GM12878 (cell line): ENCODE data around the gene FIBCD1. TPM values are rescaled to one million over a fixed set of nuclear protein-coding genes. Genes with fewer than 3 reads are reported as not detected.
A peak's percentile ranks its signal among the peaks of the same experiment; 100 is the strongest.

Experiments used
- ATAC-seq: fragments of 200-7000 bp; cut with Tn5 transposase; 3 replicates; pipeline ENCODE4 v1.9.1; 2020; ENCODE audit warnings: mild to moderate bottlenecking, moderate library complexity
- BruUV-seq: library from RNA; stranded (reverse); fragments of 400-500 nt; replicated peaks from 2 replicates; lab custom pipeline; 2021; lab: Mats Ljungman, UMichigan
- CTCF ChIA-PET: fragments of 300-600 bp; sonication (Branson Sonifier 250); formaldehyde crosslinking; extraction: SDS; loops from one replicate; lab custom pipeline; 2021; ENCODE audit warnings: inconsistent platforms; lab: Yijun Ruan, JAX
- POLR2A ChIA-PET: fragments of 350-600 bp; formaldehyde crosslinking; extraction: SDS; loops from one replicate; lab custom pipeline; 2021; ENCODE audit warnings: inconsistent platforms; lab: Charles Lee
- RAD21 ChIA-PET: fragments of 300-600 bp; sonication (Branson Sonifier 250); formaldehyde crosslinking; loops from one replicate; lab custom pipeline; 2023; ENCODE audit warnings: antibody characterized with exemption; ENCODE audit not compliant: unreplicated experiment; lab: Charles Lee
- SMC1A ChIA-PET: fragments of 300-600 bp; sonication (Branson Sonifier 250); formaldehyde crosslinking; loops from one replicate; lab custom pipeline; 2023; ENCODE audit not compliant: unreplicated experiment, uncharacterized antibody; lab: Charles Lee
- DNase-seq: peaks from one replicate; pipeline ENCODE4 v3.0.0-alpha.2; 2011; ENCODE audit warnings: low read depth, low spot score
- FAIRE-seq: peaks from 3 replicates; lab custom pipeline; 2011; peaks lifted over from hg19 to GRCh38; lab: Jason Lieb, UNC
- H2AFZ ChIP-seq: 2 replicates; pipeline ENCODE4 v1.6.0; 2011; ENCODE audit warnings: low read depth, low read length, control low read depth; ENCODE audit not compliant: control insufficient read depth
- H3K27ac ChIP-seq: 2 replicates; pipeline ENCODE4 v1.5.1; 2011; ENCODE audit warnings: control low read depth; ENCODE audit not compliant: control insufficient read depth, insufficient read depth
- H3K27me3 ChIP-seq, 2 experiments: replicated peaks in 1 of 2; 2 replicates each; pipeline versions ENCODE4 v1.6.0 to v1.6.1; 2011; ENCODE audit warnings: low read length in 1 of 2; ENCODE audit not compliant: control insufficient read depth in 2 of 2, insufficient read depth in 2 of 2
- H3K36me3 ChIP-seq, 2 experiments: 2 replicates each; pipeline ENCODE4 v1.5.1; 2011; ENCODE audit warnings: low read length in 1 of 2; ENCODE audit not compliant: control insufficient read depth in 2 of 2, insufficient read depth in 2 of 2
- H3K4me1 ChIP-seq: 2 replicates; pipeline ENCODE4 v1.6.1; 2011; ENCODE audit warnings: mild to moderate bottlenecking, low read length, moderate library complexity, mixed read lengths; ENCODE audit not compliant: control insufficient read depth, insufficient read depth
- H3K4me2 ChIP-seq: 2 replicates; pipeline ENCODE4 v1.6.0; 2011; ENCODE audit warnings: control low read depth; ENCODE audit not compliant: control insufficient read depth, insufficient read depth
- H3K4me3 ChIP-seq: fragments of 200-600 bp; sonication (generic); 2 replicates; pipeline ENCODE4 v1.5.1; 2016
- H3K79me2 ChIP-seq: 2 replicates; pipeline ENCODE4 v1.6.0; 2011; ENCODE audit warnings: low read length; ENCODE audit not compliant: control insufficient read depth, insufficient read depth
- H3K9ac ChIP-seq: 2 replicates; pipeline ENCODE4 v1.8.0; 2011; ENCODE audit warnings: low read length, control low read depth, mixed read lengths; ENCODE audit not compliant: control insufficient read depth, insufficient read depth
- H3K9me3 ChIP-seq: replicated peaks from 3 replicates; pipeline ENCODE4 v1.5.1; 2011; ENCODE audit warnings: mild to moderate bottlenecking, low read length; ENCODE audit not compliant: control insufficient read depth, insufficient read depth
- H4K20me1 ChIP-seq: 2 replicates; pipeline ENCODE4 v1.6.0; 2011; ENCODE audit not compliant: control insufficient read depth, insufficient read depth
- CHD1 ChIP-seq: IDR thresholded peaks from 2 replicates; pipeline ENCODE4 v1.6.1; 2012; ENCODE audit warnings: low read depth, low read length, improper control_type of control experiment
- ETV6 ChIP-seq, 2 experiments: fragments of 450-650 bp in 1 of 2; IDR thresholded peaks in 1 of 2; conservative IDR thresholded peaks in 1 of 2; 2 replicates each; pipeline ENCODE4 v1.6.1; 2014; ENCODE audit warnings: antibody characterized with exemption in 1 of 2, borderline replicate concordance in 1 of 2, low read depth in 1 of 2, mild to moderate bottlenecking in 1 of 2, moderate library complexity in 1 of 2
- NR2F1 ChIP-seq: fragments of 450-650 bp; conservative IDR thresholded peaks from 2 replicates; pipeline ENCODE4 v1.6.1; 2017; ENCODE audit warnings: mild to moderate bottlenecking
- RAD21 ChIP-seq: IDR thresholded peaks from 2 replicates; pipeline ENCODE4 v1.6.1; 2011; ENCODE audit warnings: mild to moderate bottlenecking, low read depth, low read length, moderate library complexity; ENCODE audit not compliant: insufficient read depth
- WGBS: methylation state at CpG from one replicate; pipeline ENCODE4 v1.1.6; 2016; ENCODE audit warnings: low lambda C conversion rate; ENCODE audit not compliant: insufficient replicate concordance, insufficient coverage; ENCODE audit errors: missing lambda C conversion rate; 5-methylcytosine and 5-hydroxymethylcytosine counted together
- in situ Hi-C: fragments of 300-500 bp; cut with MboI; formaldehyde crosslinking; loops from 9 replicates; pipeline ENCODE4 v1.14.3; 2018; ENCODE audit warnings: mixed read lengths
- intact Hi-C: fragments of 100-400 bp; cut with micrococcal nuclease; formaldehyde crosslinking; loops from one replicate; pipeline ENCODE4 v1.14.2; 2022; ENCODE audit not compliant: unreplicated experiment
- polyA plus RNA-seq, 11 experiments: library from polyadenylated mRNA; depleted of rRNA in 4 of 11; unstranded in 6 of 11; stranded (reverse) in 5 of 11; fragments of >200 nt; fragmentation: Nextera tagmentation in 4 of 11; fragmentation: Illumina TruSeq in 1 of 11; extraction: Ambion mirVana in 4 of 11; extraction: Trizol in 1 of 11; gene quantifications; 1 replicate in 1 of 11; 2 replicates in 10 of 11; pipeline versions ENCODE4 v1.2.1 to v1.2.3, GENCODE V29; 2011 to 2016; ENCODE audit warnings: inconsistent platforms in 2 of 11, missing spikeins in 2 of 11, low read depth in 1 of 11
- total RNA-seq, 4 experiments: library from RNA; depleted of rRNA in 3 of 4; stranded (reverse); fragments of >200 nt in 3 of 4; fragmentation: Illumina TruSeq in 1 of 4; extraction: Trizol in 1 of 4; gene quantifications; 2 replicates each; pipeline versions ENCODE4 v1.2.1 to v1.2.3, GENCODE V29; 2013 to 2021
- TF ChIP-seq, protein P1 (sequence below): fragments of 450-650 bp; IDR thresholded peaks from 2 replicates; pipeline ENCODE4 v1.6.1; 2017; ENCODE audit warnings: mild to moderate bottlenecking, moderate library complexity

FIBCD1 gene
- total and polyA plus RNA-seq, 10 of the 15 experiments (the other 5 are each of a cell fraction or from before 2014, with no cell fraction given) = 0.04 to 0.95 (median 0.25) TPM; not detected in 6

DNA sequence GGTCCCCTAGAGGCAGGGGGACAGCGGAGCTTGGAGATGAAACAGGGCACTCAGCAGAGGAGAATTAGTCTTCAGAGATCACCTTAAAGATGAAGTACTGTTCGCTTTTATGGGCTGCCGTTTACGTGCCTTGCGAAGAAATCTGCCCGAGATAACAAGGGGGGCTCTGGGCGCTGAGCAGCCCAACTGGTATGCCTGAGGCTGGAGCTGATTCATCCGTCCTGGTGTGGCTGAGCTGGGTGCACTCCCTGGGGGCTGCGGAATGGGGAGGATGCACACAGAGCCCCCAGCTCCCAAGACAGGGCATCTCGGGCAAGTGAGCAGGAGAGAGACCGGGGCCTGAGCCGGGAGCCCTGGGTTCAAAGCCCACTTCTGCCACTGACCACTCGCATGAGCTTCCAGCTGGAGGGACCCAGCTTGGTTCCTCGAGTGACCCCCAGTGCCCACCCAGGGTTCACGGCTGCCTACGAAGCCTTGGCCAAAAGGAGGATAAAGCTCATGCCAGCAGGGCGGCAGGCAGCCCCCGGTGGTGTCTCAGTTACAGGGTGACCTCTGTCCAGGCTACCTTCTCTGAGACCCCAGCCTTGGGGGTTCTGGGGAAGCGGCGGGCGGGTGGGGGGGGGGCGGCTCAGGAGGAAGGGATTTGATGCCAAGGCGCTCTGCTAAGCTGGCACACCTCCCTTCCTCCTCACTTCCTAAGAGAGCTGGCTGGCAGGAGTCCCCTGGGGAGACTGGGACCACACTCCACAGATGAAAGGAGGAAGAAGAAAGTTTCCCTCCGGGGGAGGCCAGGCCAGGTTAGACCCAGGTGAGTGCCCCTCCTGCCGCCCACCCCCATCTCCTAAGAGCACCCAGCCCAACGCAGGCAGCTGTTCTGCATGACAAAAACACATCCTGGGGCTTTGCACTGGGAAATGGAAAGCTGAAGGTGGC, 5.7 kb downstream of the FIBCD1 start:
- ATAC-seq (no peak), DNase-seq (no peak), FAIRE-seq (no peak)
- Histone ChIP-seq H3K36me3 (no peaks in the 10 kb centered on the region), H3K4me1 (peaks cover 27% of the 10 kb centered on the region), H4K20me1 (peaks cover 6% of the 10 kb centered on the region), H3K4me3 (no peak overlapping the region), H3K27me3 (peaks cover 3 to 14% of the 10 kb centered on the region in 2 experiments), H3K9me3 (no peaks in the 10 kb centered on the region), H3K9ac (no peak overlapping the region), H3K4me2 (no peak overlapping the region), H3K79me2 (no peaks in the 10 kb centered on the region), H2AFZ (no peak overlapping the region), H3K27ac (no peak overlapping the region)
- no peak for TF ChIP-seq CHD1
- ChIA-PET CTCF (interaction anchor here (0.9 to 7.8 kb wide), 4 partner anchors 65 to 232 kb away, joined by 3 to 89 read pairs (median 4); no protein-coding TSS in a partner anchor), SMC1A (interaction anchor here (3.3 kb wide), 1 partner anchor 63 kb away, joined by 20 read pairs; no protein-coding TSS in a partner anchor), RAD21 (interaction anchor here (0.9 to 1.6 kb wide), 2 partner anchors 63 to 240 kb away, joined by 3 to 6 read pairs; partner anchors contain the start of gene EXOSC2), POLR2A (interaction anchor here (0.7 kb wide), 1 partner anchor 318 kb away, joined by 3 read pairs; no protein-coding TSS in a partner anchor)
- 18% methylated on average over 26 of the region's 26 CpGs for WGBS
- in situ Hi-C loops (no loop called here), intact Hi-C loops (loop anchor here (10.0 kb wide), 1 partner anchor 111 kb away; no protein-coding TSS in a partner anchor)
- BruUV-seq = no TSS peak

- SMC1A ChIA-PET = interaction anchor here (3.3 kb wide), 1 partner anchor 62 kb away, joined by 20 read pairs; no protein-coding TSS in a partner anchor
- Histone ChIP-seq H3K9ac (no peak overlapping the region), H4K20me1 (peaks cover 8% of the 10 kb centered on the region), H3K79me2 (no peaks in the 10 kb centered on the region), H3K36me3 (no peaks in the 10 kb centered on the region), H3K4me3 (no peak overlapping the region), H3K9me3 (no peaks in the 10 kb centered on the region), H3K4me1 (peaks cover 36% of the 10 kb centered on the region), H3K4me2 (no peak overlapping the region), H2AFZ (no peak overlapping the region), H3K27me3 (peaks cover 0 to 6% of the 10 kb centered on the region in 2 experiments; a peak in 1 of 4 replicates), H3K27ac (no peak overlapping the region)
- POLR2A ChIA-PET = no interaction called here
- no peak for FAIRE-seq
- intact Hi-C loops (loop anchor here (10.0 kb wide), 1 partner anchor 112 kb away; no protein-coding TSS in a partner anchor), in situ Hi-C loops (no loop called here)
- no TSS peak for BruUV-seq
- no peak for ATAC-seq
- RAD21 ChIA-PET = interaction anchor here (0.9 to 1.6 kb wide), 2 partner anchors 62 to 239 kb away, joined by 3 to 6 read pairs; partner anchors contain the start of gene EXOSC2
- 51% methylated on average over 21 of the region's 21 CpGs for WGBS
- CTCF ChIA-PET = interaction anchor here (0.9 to 7.8 kb wide), 3 partner anchors 64 to 225 kb away, joined by 3 to 89 read pairs (median 3); no protein-coding TSS in a partner anchor
- DNase-seq = no peak
- TF ChIP-seq ETV6 (conservative IDR thresholded peaks at IDR 0.05 in 1 of 2, IDR thresholded peaks at IDR 0.05 in 1 of 2; ENCODE audit: borderline replicate concordance in 1 of 2, low read depth in 1 of 2) (no peak), RAD21 (peak; percentile 23; the same call in 1 of the 2 replicates), NR2F1 (no peak)
- TF ChIP-seq, protein P1, sequence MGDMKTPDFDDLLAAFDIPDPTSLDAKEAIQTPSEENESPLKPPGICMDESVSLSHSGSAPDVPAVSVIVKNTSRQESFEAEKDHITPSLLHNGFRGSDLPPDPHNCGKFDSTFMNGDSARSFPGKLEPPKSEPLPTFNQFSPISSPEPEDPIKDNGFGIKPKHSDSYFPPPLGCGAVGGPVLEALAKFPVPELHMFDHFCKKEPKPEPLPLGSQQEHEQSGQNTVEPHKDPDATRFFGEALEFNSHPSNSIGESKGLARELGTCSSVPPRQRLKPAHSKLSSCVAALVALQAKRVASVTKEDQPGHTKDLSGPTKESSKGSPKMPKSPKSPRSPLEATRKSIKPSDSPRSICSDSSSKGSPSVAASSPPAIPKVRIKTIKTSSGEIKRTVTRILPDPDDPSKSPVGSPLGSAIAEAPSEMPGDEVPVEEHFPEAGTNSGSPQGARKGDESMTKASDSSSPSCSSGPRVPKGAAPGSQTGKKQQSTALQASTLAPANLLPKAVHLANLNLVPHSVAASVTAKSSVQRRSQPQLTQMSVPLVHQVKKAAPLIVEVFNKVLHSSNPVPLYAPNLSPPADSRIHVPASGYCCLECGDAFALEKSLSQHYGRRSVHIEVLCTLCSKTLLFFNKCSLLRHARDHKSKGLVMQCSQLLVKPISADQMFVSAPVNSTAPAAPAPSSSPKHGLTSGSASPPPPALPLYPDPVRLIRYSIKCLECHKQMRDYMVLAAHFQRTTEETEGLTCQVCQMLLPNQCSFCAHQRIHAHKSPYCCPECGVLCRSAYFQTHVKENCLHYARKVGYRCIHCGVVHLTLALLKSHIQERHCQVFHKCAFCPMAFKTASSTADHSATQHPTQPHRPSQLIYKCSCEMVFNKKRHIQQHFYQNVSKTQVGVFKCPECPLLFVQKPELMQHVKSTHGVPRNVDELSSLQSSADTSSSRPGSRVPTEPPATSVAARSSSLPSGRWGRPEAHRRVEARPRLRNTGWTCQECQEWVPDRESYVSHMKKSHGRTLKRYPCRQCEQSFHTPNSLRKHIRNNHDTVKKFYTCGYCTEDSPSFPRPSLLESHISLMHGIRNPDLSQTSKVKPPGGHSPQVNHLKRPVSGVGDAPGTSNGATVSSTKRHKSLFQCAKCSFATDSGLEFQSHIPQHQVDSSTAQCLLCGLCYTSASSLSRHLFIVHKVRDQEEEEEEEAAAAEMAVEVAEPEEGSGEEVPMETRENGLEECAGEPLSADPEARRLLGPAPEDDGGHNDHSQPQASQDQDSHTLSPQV = no peak
Measured at GRCh38 chr9:130932255-130933079, 6.6 kb downstream of the FIBCD1 start.
